ENCODE data around the gene NAIF1. TPM values are rescaled to one million over a fixed set of nuclear protein-coding genes. Genes with fewer than 3 reads are reported as not detected.

The NAIF1 gene
- total RNA-seq, 1 experiment from 2014 or later, result 11.0 TPM

DNA sequence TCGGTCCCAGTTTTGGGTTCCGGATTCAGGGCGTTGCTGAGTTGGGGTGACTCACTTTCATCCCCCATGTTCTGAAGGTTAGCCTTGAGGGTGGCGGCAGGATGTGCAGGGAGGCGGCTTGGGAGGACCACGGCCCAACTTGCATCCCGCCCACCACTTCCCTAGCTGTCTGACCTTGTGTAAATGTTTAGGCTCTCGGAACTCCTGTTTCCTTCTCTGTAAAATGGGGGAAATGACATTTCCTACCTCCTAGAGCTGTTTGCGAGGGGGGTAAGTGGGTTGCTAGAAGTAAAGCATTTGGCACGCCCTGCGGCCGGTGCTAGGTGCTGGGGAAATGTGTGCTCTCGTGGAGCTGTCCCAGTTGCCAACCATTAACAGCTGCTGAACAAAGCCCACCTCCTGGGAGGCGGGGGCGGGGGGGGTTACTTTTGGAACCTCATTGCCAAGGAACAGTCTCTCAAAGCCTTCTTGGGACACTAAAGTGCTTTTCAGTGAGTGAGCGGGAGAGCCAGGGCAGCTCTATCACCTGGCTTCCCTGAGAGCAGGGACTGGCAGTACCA lies 32.9 kb upstream of the NAIF1 start:
- Histone ChIP-seq H3K9me2 (ENCODE audit: insufficient read depth) (no peaks in the 10 kb centered on the region), H3K9ac (ENCODE audit: low read length) (0 out of 2 replicates have a peak overlapping the region, but pooled peaks have one; percentile 78), H3K4me2 (ENCODE audit: low read length) (no peak overlapping the region), H2AFZ (ENCODE audit: low read depth, low read length, poor library complexity, severe bottlenecking) (no peak overlapping the region), H3K27me3 (ENCODE audit: insufficient read depth, low read length) (no peaks in the 10 kb centered on the region), H3K79me2 (ENCODE audit: insufficient read depth, low read length) (peaks cover 62% of the 10 kb centered on the region), H4K20me1 (ENCODE audit: insufficient read depth) (no peaks in the 10 kb centered on the region; the same call in 1 of the 2 replicates), H3K9me3 (ENCODE audit: control insufficient read depth in 1 of 2, insufficient read depth in 1 of 2, low read depth in 1 of 2, low read length in 2 of 2) (no peaks in the 10 kb centered on the region), H3K4me1 (ENCODE audit: control insufficient read depth in 1 of 2, insufficient read depth in 2 of 2, low read length in 2 of 2) (peaks cover 18 to 38% of the 10 kb centered on the region in 2 experiments), H3K27ac (ENCODE audit: low read depth, low read length) (no peak overlapping the region), H3K4me3 (replicated peaks in 1 of 2; ENCODE audit: low read depth in 1 of 2, low read length in 2 of 2) (no peak overlapping the region), H3K36me3 (ENCODE audit: control insufficient read depth in 1 of 2, insufficient read depth in 2 of 2, low read length in 2 of 2) (peaks cover 11 to 16% of the 10 kb centered on the region in 2 experiments; a peak in 3 of 4 replicates)
- DNase-seq (ENCODE audit: low read depth, low spot score), result no peak
- RAD21 ChIA-PET (ENCODE audit: low non-redundant PET in 1 of 2, low total read pairs in 2 of 2, uncharacterized antibody in 2 of 2, unreplicated experiment in 2 of 2), result no interaction called here
- TF ChIP-seq YY1 (IDR thresholded peaks at IDR 0.05; ENCODE audit: extremely low read depth, insufficient replicate concordance, low read depth, low read length) (no peak), TCF7L2 (IDR thresholded peaks at IDR 0.05; ENCODE audit: borderline replicate concordance, extremely low read depth, insufficient read depth, insufficient read length) (no peak), EZH2 (IDR thresholded peaks at IDR 0.05) (no peak), JUND (IDR thresholded peaks at IDR 0.05) (no peak), ELF1 (IDR thresholded peaks at IDR 0.05; ENCODE audit: borderline replicate concordance, low read depth) (no peak), SRF (IDR thresholded peaks at IDR 0.05; ENCODE audit: low read depth) (no peak), ZFX (IDR thresholded peaks at IDR 0.05) (no peak), SIN3A (IDR thresholded peaks at IDR 0.05; ENCODE audit: low read depth) (no peak), CBX3 (IDR thresholded peaks at IDR 0.05; ENCODE audit: low read depth) (no peak), EGR1 (IDR thresholded peaks at IDR 0.05; ENCODE audit: low read depth) (no peak)
- TF ChIP-seq, protein P1, sequence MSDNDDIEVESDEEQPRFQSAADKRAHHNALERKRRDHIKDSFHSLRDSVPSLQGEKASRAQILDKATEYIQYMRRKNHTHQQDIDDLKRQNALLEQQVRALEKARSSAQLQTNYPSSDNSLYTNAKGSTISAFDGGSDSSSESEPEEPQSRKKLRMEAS (IDR thresholded peaks at IDR 0.05), result no peak
- TF ChIP-seq, protein P2, sequence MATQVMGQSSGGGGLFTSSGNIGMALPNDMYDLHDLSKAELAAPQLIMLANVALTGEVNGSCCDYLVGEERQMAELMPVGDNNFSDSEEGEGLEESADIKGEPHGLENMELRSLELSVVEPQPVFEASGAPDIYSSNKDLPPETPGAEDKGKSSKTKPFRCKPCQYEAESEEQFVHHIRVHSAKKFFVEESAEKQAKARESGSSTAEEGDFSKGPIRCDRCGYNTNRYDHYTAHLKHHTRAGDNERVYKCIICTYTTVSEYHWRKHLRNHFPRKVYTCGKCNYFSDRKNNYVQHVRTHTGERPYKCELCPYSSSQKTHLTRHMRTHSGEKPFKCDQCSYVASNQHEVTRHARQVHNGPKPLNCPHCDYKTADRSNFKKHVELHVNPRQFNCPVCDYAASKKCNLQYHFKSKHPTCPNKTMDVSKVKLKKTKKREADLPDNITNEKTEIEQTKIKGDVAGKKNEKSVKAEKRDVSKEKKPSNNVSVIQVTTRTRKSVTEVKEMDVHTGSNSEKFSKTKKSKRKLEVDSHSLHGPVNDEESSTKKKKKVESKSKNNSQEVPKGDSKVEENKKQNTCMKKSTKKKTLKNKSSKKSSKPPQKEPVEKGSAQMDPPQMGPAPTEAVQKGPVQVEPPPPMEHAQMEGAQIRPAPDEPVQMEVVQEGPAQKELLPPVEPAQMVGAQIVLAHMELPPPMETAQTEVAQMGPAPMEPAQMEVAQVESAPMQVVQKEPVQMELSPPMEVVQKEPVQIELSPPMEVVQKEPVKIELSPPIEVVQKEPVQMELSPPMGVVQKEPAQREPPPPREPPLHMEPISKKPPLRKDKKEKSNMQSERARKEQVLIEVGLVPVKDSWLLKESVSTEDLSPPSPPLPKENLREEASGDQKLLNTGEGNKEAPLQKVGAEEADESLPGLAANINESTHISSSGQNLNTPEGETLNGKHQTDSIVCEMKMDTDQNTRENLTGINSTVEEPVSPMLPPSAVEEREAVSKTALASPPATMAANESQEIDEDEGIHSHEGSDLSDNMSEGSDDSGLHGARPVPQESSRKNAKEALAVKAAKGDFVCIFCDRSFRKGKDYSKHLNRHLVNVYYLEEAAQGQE (IDR thresholded peaks at IDR 0.05; ENCODE audit: low read depth), result no peak
- CTCF ChIA-PET, result no interaction called here
- intact Hi-C loops (cut with micrococcal nuclease), result no loop called here
- ATAC-seq, result no peak
- POLR2A ChIA-PET, result no interaction called here
- BruUV-seq (replicated peaks), result no TSS peak

Data from HCT116 (cell line).